Nephron (organoid): ENCODE results near the gene PFN2.
"Not testable (repeated sequence)": the region's sequence is repeated elsewhere in the genome, so short reads cannot be mapped to it uniquely, and the experiment has no call there.

Experiments
- H3K27ac Mint-ChIP-seq, 3 experiments: 2 replicates each; pipeline ENCODE4 v1.8.0; 2020; ENCODE audit warnings: mixed read lengths in 3 of 3, mild to moderate bottlenecking in 2 of 3, moderate library complexity in 1 of 3
- H3K27me3 Mint-ChIP-seq: 2 replicates; pipeline ENCODE4 v1.8.0; 2021; ENCODE audit warnings: low read depth, mild to moderate bottlenecking, moderate library complexity, mixed read lengths
- H3K36me3 Mint-ChIP-seq: 2 replicates; pipeline ENCODE4 v1.8.0; 2020; ENCODE audit warnings: low read depth, mixed read lengths
- H3K4me1 Mint-ChIP-seq: 2 replicates; pipeline ENCODE4 v1.8.0; 2020; ENCODE audit warnings: mixed read lengths
- H3K4me3 Mint-ChIP-seq, 3 experiments: 2 replicates each; pipeline ENCODE4 v1.8.0; 2020; ENCODE audit warnings: mild to moderate bottlenecking in 3 of 3, mixed read lengths in 3 of 3, moderate library complexity in 2 of 3
- H3K9me3 Mint-ChIP-seq: 2 replicates; pipeline ENCODE4 v1.8.0; 2020; ENCODE audit warnings: mixed read lengths
- CTCF ChIP-seq, 3 experiments: fragments of 200-600 bp; sonication (generic); IDR thresholded peaks; one replicate each; pipeline ENCODE4 v1.5.0; 2021; ENCODE audit warnings: antibody characterized with exemption in 3 of 3; ENCODE audit not compliant: unreplicated experiment in 3 of 3

Gene PFN2

DNA sequence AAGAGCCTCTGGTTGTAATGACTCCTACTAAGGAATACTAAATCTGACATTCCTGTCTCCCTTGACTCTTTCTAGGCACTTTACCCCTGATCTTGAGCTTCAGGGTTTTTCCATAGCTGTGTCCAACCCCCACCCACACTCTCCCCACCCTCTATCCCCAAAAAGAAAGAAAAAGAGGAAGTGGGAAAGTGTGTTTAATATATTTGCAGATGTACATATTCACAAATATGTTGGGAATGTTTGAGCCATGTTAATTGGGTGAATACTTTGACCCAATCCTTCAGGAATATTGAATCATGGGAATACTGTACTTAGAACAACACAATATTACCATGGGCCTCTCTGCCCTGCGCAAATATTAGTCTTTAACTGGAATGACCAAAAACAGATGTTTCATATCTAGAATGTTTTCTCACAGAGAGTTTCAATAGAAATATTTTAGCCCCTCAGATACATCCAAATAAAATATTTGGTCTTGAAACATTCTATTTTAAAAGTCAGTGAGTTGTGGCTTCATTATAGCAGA is 19.8 kb upstream of the PFN2 start:
- Mint-ChIP-seq H3K27me3 (peaks cover 3% of the 10 kb centered on the region), H3K36me3 (no peaks in the 10 kb centered on the region), H3K9me3 (peaks cover 16% of the 10 kb centered on the region), H3K4me1 (no peaks in the 10 kb centered on the region), H3K4me3 (no peak overlapping the region), H3K27ac (peak overlapping the region; percentile 20 to 63 (median 43))
- TF ChIP-seq CTCF (IDR thresholded peaks at IDR 0.05; ENCODE audit: unreplicated experiment in 3 of 3) = no peak

- H3K4me3 Mint-ChIP-seq = no peak overlapping the region
- H3K9me3 Mint-ChIP-seq = peaks cover 5% of the 10 kb centered on the region
- H3K36me3 Mint-ChIP-seq = no peaks in the 10 kb centered on the region
- H3K4me1 Mint-ChIP-seq = no peaks in the 10 kb centered on the region
- TF ChIP-seq CTCF (IDR thresholded peaks at IDR 0.05; ENCODE audit: unreplicated experiment in 3 of 3) = no peak
- peaks cover 3% of the 10 kb centered on the region for H3K27me3 Mint-ChIP-seq
- H3K27ac Mint-ChIP-seq = no peak overlapping the region
Measured at GRCh38 chr3:149989307-149989706, 18.6 kb upstream of the PFN2 start.

GRCh38 chr3:149983628-149984027 is 12.9 kb upstream of the PFN2 start:
- H3K4me1 Mint-ChIP-seq = no peaks in the 10 kb centered on the region
- H3K36me3 Mint-ChIP-seq = no peaks in the 10 kb centered on the region
- TF ChIP-seq CTCF (IDR thresholded peaks at IDR 0.05; ENCODE audit: unreplicated experiment in 3 of 3) = no peak

DNA sequence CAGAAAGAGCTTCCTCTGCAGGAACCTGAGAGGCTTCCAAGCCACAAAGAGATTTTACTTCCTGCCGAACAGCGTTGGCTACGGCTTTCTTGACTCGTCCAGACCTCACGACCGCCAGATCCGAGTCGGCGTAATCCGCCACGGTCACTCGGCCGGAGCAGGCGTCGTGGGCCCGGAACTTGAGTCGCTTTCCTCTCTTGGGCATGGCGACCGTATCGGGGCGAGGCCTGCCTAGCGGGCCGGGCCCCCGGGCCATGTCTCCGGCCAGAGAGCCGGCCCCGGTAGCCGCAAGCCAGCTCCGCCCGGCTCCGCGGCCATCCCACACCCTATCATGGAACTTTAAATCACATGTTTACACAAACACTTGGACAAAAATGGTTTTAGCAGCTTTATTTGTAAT is 12.4 kb upstream of the PFN2 start:
- not testable (repeated sequence) for H3K9me3 Mint-ChIP-seq, H3K4me1 Mint-ChIP-seq, H3K27ac Mint-ChIP-seq, H3K36me3 Mint-ChIP-seq, H3K27me3 Mint-ChIP-seq, H3K4me3 Mint-ChIP-seq

More at GRCh38 chr3:149983628-149984027, 12.9 kb upstream of the PFN2 start:
- no peak overlapping the region for H3K27ac Mint-ChIP-seq
- H3K9me3 Mint-ChIP-seq = peaks cover 3% of the 10 kb centered on the region
- no peaks in the 10 kb centered on the region for H3K27me3 Mint-ChIP-seq
- H3K4me3 Mint-ChIP-seq = no peak overlapping the region

- H3K9me3 Mint-ChIP-seq, H3K4me3 Mint-ChIP-seq, H3K27me3 Mint-ChIP-seq, H3K36me3 Mint-ChIP-seq, H3K27ac Mint-ChIP-seq: not testable (repeated sequence)
- peaks cover 11% of the 10 kb centered on the region for H3K4me1 Mint-ChIP-seq
Measured at GRCh38 chr3:149981979-149982378, 11.3 kb upstream of the PFN2 start.

GRCh38 chr3:149977386-149977785 is 6.7 kb upstream of the PFN2 start:
- no peak for TF ChIP-seq CTCF (IDR thresholded peaks at IDR 0.05; ENCODE audit: unreplicated experiment in 3 of 3)

DNA sequence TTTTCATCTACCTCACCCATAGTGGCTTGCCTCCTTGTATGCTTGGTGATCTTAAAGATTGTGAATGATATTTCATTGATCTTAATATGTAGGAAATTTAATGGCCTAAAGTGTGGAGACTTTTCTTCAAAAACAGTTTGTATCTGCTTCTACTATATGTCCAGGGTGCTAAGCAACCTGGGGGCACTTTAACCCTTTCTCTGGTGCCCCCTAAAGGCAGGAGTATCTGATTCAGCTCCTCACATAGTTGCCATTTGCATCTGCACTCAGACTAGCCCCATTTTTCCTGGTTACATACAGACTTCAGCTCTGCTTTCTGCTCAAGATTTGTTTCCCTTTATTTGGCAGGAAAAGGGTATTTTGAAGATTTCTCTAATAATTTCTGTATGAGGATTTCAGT is 5.2 kb upstream of the PFN2 start:
- TF ChIP-seq CTCF (IDR thresholded peaks at IDR 0.05; ENCODE audit: unreplicated experiment in 3 of 3) = no peak
- no peak overlapping the region for H3K4me3 Mint-ChIP-seq
- H3K4me1 Mint-ChIP-seq = peaks cover 25% of the 10 kb centered on the region
- H3K27me3 Mint-ChIP-seq = no peaks in the 10 kb centered on the region
- no peaks in the 10 kb centered on the region for H3K36me3 Mint-ChIP-seq
- H3K27ac Mint-ChIP-seq = no peak overlapping the region
- H3K9me3 Mint-ChIP-seq = peaks cover 3% of the 10 kb centered on the region

More at GRCh38 chr3:149977386-149977785, 6.7 kb upstream of the PFN2 start:
- Mint-ChIP-seq H3K9me3 (peaks cover 3% of the 10 kb centered on the region), H3K27ac (peak overlapping the region; percentile 52 to 63 (median 60)), H3K36me3 (no peaks in the 10 kb centered on the region), H3K4me1 (peaks cover 16% of the 10 kb centered on the region), H3K4me3 (no peak overlapping the region), H3K27me3 (no peaks in the 10 kb centered on the region)
